ENCODE data around the gene SLC39A11. TPM values are rescaled to one million over a fixed set of nuclear protein-coding genes. Genes with fewer than 3 reads are reported as not detected.

SLC39A11 gene
- total RNA-seq, 1 experiment from 2014 or later, result 15.2 TPM

GRCh38 chr17:72600934-72601333 is 491.6 kb downstream of the SLC39A11 start:
- Histone ChIP-seq H3K9me3 (ENCODE audit: control insufficient read depth, low read depth, low read length) (no peaks in the 10 kb centered on the region), H2BK120ac (ENCODE audit: low read depth, low read length, poor library complexity, severe bottlenecking) (no peak overlapping the region), H2BK20ac (ENCODE audit: low read depth, low read length, poor library complexity, severe bottlenecking) (no peak overlapping the region), H4K8ac (replicated peaks; ENCODE audit: insufficient read length, low read depth, low read length) (no peak overlapping the region), H2AK5ac (ENCODE audit: insufficient read length, low read length) (no peak overlapping the region), H4K20me1 (ENCODE audit: control insufficient read depth, insufficient read depth, insufficient read length) (no peaks in the 10 kb centered on the region), H3K27me3 (ENCODE audit: insufficient read depth, low read length) (no peaks in the 10 kb centered on the region), H2BK15ac (ENCODE audit: low read depth, low read length) (no peak overlapping the region), H3K14ac (ENCODE audit: insufficient read depth, low read length) (no peak overlapping the region), H3K18ac (ENCODE audit: insufficient read length, low read depth, low read length) (no peak overlapping the region), H2AFZ (ENCODE audit: low read length) (no peak overlapping the region), H4K5ac (ENCODE audit: insufficient read length, low read depth, low read length) (no peak overlapping the region), H3K23me2 (ENCODE audit: insufficient read length, low read depth, low read length, poor library complexity, severe bottlenecking) (no peaks in the 10 kb centered on the region), H3K23ac (ENCODE audit: insufficient read length, low read depth, low read length) (no peak overlapping the region), H3K4me1 (ENCODE audit: insufficient read depth, low read length) (0 out of 2 replicates have a peak, but pooled peaks cover 2% of the 10 kb centered on the region), H3K4me2 (ENCODE audit: insufficient read depth, insufficient read length, low read length) (no peak overlapping the region), H3K27ac (ENCODE audit: insufficient read length, low read depth, low read length) (no peak overlapping the region), H3K4ac (ENCODE audit: low read depth, low read length) (no peak overlapping the region), H3K79me1 (ENCODE audit: insufficient read depth, low read depth, low read length, poor library complexity, severe bottlenecking) (no peaks in the 10 kb centered on the region), H3T11ph (ENCODE audit: low read length) (no peak overlapping the region), H3K56ac (ENCODE audit: insufficient read length, low read depth, low read length) (no peak overlapping the region), H2BK12ac (ENCODE audit: insufficient read length, low read depth, low read length) (no peak overlapping the region), H4K91ac (ENCODE audit: insufficient read length, low read depth, low read length) (no peak overlapping the region), H3K9ac (ENCODE audit: extremely low read depth, insufficient read length, low read length) (no peak overlapping the region), H2BK5ac (ENCODE audit: insufficient read length, low read length) (no peak overlapping the region), H3K79me2 (ENCODE audit: insufficient read depth, low read length) (no peaks in the 10 kb centered on the region)
- WGBS (ENCODE audit: extremely low coverage, insufficient read length, low lambda C conversion rate), result no CpG with 5 or more reads among the region's 4 CpGs
- Mint-ChIP-seq H3K4me3 (no peak overlapping the region), H3K4me1 (peaks cover 24 to 30% of the 10 kb centered on the region in 2 experiments), H3K36me3 (ENCODE audit: insufficient read depth in 1 of 3, low read depth in 3 of 3) (no peaks in the 10 kb centered on the region), H3K9me3 (no peaks in the 10 kb centered on the region; a peak in 1 of 5 replicates), H3K27ac (no peak overlapping the region; a peak in 1 of 7 replicates), H3K27me3 (ENCODE audit: low read depth) (peaks cover 50% of the 10 kb centered on the region)
- no peak for TF ChIP-seq CTCF (conservative IDR thresholded peaks at IDR 0.05)
- DNase-seq, result no peak
